Stimulated activated CD4-positive, alpha-beta T cell treated with anti-CD3 and anti-CD28 coated beads, Interleukin-12 subunit alpha, Interleukin-12 subunit beta, amount 100 ng/mL, for 4 hours (primary cell): Measurements from ENCODE around the gene EN2.
"Not testable (repeated sequence)": the region's sequence is repeated elsewhere in the genome, so short reads cannot be mapped to it uniquely, and the experiment has no call there.

Source experiments
- DNase-seq: peaks from one replicate; pipeline ENCODE4 v3.0.0-alpha.2; 2020

EN2 gene

DNA sequence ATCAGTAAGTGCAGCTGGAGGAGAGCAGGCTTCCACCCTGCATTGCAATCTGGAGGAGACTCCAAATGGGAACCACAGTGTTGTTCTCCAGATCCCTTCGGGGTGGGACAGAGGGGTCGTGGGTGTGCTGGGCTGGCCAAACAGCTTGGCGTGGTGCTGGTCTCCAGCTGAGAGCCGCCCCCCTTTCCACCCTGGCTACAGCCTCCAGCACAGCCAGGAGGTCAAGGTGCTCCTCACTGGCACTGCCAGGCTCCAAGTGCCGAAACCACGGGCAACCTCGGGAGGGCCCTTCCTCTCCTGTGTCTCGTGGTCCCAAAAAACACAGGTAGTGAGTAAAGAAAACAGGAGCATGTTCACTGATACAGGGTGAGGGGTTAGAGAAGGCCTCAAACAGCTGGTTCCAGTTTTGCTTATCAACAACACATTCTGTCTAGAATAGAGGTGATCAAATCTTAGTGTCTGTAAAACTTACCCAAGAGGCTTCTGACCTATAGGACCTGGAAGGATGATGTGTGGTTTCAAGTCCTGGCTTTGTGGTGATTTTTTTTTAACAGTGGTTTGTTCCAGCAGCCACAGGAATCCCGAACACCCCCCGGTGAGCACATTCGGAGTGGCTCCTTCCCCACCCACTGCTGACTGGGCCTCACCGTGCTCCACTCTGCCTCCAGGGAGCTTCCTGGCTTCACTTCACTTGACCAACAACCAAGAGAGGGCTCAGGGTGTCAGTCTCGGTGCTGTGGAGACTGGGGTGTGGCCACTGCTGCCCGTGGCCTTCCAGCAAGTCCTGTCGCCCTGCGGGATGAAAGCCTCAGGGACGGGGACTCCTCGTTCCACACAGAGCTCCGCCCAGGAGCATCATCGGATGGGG is 31.2 kb upstream of the EN2 start:
- DNase-seq, result no peak

- no peak for DNase-seq
Observed at GRCh38 chr7:155427411-155428038, 30.4 kb upstream of the EN2 start.

- DNase-seq, result no peak
Observed at GRCh38 chr7:155428171-155428834, 29.6 kb upstream of the EN2 start.

DNA sequence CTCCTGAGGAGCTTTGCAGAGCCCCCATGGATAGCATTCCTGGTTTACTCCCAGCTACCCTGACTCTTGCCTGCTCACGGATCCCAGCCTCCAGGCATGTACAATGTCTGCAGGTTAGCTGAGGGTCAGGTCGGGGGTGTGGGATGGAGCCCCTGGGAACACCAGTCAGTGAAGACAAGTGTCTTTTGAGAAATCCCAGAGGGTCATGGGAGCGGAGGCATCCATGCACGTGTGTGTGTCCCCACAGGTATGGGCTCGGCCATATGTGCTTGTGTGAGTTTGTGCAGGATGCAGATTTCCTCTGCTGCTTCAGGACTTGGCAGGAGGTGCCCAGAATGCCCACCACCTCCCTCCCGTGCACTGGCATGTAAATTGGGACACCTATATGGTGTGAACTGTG is 28.3 kb upstream of the EN2 start:
- DNase-seq, result no peak

DNA sequence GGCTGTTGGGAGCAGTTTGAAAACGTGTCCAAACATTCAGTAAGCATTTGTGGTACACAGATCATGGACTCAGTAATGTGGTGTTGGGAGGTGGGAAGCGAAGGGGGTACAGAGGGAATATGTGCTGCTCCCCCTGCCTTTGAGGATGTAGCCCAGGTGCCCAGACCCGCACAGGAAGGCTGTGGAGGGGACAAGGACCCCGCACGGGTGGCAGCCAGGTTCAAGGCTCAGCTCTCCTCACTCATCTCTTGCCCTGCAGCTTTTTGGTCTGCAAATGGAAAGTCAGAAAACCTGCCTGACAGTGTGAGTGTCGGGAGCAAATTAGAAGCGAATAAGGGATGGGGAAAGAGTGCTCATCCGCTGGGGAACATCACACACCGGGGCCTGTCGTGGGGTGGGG is 27.3 kb upstream of the EN2 start:
- DNase-seq, result no peak

GRCh38 chr7:155431231-155431630 is 26.7 kb upstream of the EN2 start:
- DNase-seq, result no peak

GRCh38 chr7:155431711-155432110 is 26.2 kb upstream of the EN2 start:
- no peak for DNase-seq

DNA sequence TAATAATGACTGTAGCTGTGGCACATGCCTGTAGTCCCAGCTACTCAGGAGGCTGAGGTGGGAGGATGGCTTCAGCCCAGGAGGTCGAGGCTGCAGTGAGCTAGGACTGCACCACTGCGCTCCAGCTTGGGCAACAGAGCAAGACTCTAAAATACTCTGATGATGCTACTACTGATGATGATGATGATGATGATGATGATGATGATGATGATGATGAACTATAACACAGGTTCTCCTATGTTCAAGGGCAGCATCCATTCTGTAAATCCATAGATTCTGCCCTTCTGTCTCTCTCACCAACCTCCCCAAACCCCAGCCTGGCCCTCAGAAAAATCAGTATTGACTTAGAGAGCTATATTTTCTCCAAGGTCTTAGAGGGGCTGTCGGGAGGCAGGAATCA is 22.8 kb upstream of the EN2 start:
- no peak for DNase-seq

- DNase-seq, result no peak
Observed at GRCh38 chr7:155437836-155438235, 20.1 kb upstream of the EN2 start.

- no peak for DNase-seq
Observed at GRCh38 chr7:155438777-155439176, 19.2 kb upstream of the EN2 start.

- DNase-seq, result no peak
Observed at GRCh38 chr7:155439311-155440017, 18.5 kb upstream of the EN2 start.

DNA sequence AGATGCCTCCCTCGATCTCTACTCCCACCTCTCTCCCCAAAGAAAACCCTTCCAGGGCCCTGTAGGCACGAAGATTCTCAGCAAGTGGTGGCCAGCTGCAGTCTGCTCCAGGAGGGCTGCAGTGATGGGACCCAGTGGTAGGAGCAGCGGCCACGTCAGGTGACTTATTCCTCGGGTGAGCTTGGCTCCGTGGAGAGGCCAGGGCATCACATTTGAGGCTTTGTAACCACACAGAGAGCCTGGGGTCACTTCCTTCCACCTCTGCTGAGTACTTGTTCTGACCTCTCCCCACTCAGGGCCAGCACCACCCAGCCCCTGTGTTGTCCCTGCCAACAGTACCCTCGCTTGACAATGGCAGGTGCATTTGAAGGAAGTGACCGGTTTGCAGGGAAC is 17.9 kb upstream of the EN2 start:
- no peak for DNase-seq

- DNase-seq, result no peak
Observed at GRCh38 chr7:155441856-155442255, 16.1 kb upstream of the EN2 start.

DNA sequence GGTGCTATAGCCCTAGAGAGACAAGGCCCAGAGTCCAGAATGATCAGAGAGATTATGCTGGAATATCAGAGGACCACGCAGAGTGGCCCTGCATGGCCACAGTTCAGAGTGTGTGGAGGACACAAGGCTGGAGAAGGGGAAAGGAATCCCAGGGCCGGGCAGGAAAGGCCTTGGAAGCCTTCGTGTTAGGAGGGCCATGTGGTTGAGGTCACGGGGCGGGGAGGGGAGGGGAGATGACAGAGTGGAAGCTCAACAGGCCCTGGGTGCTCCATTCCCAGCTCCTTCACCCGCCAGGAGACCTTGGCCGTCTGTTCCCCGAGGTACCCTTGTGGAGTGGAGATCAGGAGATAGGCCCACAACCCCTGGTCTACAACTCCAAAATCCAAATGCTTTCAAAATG is 13.2 kb upstream of the EN2 start:
- no peak for DNase-seq

DNA sequence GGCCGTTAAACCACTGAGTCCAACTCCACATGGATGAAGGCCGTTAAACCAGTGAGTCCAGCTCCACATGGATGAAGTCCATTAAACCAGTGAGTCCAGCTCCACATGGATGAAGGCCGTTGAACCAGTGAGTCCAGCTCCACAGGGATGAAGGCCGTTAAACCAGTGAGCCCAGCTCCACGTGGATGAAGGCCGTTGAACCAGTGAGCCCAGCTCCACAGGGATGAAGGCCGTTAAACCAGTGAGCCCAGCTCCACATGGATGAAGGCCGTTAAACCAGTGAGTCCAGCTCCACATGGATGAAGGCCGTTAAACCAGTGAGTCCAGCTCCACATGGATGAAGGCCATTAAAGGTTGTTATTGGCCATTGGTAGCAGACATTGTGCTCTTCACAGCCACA is 12.3 kb upstream of the EN2 start:
- DNase-seq, result not testable (repeated sequence)

DNA sequence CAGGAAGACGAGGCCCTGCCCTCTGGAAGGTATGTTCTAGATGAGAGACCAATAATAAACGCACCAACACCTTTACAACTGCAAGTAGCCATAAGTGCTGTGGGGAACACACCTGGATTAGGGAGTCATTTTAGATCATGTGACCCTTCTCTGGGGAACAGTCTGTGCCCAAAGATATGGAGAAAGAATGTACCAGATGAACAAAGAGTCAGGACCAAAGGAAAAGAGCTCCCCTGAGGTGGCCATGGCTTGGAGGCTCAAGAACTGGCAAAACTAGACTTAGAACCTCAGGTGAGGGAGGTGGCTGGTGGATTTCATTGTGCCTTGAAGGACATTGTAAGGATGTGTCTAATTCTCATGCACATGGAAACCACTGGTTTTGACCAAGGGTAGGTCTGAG is 10.3 kb upstream of the EN2 start:
- no peak for DNase-seq

DNA sequence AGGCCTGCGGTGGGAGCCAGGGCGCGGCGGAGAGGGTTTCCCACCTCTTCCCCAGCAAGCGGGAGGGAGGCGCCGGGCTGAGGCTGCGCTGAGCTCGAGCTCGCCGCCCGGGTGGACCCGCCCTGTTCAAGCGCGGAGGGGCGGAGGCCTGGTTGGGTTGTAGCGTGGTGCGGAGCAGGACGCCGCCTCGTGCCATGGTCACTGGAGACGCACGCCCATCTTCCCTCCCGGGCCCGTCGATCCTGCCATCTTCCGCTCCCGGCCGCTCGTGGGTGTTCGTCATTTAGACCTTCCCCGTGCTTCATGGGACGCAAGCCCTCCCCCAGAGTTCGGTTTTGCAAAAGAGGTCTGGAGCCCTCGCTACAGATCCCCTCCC is 9.3 kb upstream of the EN2 start:
- DNase-seq, result no peak

DNA sequence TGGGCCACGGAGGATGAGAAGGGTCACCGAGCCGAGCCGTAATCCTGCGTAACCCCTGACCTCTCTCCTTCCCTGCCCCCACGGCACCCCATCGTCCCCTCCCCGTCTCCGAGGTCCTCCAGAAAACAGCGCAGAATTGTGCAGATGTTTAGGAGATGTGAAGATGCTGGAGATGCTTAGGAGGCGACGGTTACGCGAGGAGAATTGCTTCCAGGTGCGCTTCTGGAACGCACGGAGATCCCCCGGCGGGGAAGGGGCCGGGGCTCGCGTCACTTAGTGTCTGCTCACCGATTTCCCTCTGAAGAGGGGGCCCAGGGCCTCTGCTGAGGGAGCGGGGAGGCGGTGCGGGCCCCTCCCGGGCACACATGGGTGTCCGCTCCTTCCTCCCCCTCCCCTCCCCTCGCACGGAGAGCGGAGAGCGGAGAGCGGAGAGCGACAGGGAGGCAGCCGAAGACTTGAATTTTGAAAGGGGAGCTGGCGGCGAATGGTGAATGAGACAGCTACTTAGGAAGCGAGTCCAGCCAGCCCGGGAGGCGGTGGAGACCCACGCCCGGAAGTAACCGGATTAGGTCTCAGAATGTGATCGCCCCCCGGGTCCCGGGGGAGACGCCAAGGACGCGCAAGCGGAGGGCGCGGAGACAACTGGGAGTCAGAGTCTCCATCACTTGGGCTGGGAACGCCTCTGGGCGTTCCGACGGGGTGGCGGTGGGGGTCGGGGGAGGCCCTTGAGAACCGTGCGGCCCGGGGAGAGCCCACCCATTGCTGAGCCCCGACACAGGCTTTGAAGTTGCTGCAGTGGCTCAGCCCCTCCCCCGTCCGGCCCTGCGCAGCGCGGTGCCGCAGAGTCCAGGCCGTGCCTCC is 8.7 kb upstream of the EN2 start:
- DNase-seq, result no peak

DNA sequence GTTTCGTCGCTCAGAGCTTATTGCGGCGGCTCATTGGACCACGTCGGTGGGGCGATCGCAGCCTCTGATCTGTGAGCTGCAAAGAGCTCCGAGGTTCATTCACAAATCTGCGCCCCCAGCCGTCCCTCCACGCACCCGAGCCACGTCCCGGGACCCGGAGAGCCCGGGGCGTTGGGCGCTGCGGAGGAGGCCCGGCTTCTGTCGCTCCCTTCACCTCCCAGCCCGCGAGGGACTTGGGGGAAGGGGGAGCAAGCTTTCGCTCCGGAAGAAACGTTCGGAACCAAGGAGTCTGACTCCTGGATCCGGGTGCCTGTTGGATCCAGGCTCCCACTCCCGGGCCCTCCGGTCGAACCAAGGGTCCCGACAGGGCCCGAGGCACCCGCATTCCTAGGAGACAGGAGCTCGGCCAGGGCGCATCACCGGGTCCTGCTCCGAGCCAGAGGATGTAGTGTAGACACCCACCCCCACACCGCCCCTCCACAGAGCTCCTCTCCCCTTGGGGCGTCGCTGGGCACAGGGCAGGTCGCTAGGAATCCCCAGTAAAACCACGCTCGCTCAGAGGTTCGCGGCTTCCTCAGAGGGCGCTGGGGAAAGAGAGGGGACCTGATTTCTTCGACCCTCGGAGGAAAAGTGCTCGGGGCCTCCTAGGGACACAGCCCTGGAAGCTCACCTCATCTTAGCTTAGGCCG is 7.9 kb upstream of the EN2 start:
- DNase-seq, result no peak

- no peak for DNase-seq
Observed at GRCh38 chr7:155450558-155450969, 7.4 kb upstream of the EN2 start.

DNA sequence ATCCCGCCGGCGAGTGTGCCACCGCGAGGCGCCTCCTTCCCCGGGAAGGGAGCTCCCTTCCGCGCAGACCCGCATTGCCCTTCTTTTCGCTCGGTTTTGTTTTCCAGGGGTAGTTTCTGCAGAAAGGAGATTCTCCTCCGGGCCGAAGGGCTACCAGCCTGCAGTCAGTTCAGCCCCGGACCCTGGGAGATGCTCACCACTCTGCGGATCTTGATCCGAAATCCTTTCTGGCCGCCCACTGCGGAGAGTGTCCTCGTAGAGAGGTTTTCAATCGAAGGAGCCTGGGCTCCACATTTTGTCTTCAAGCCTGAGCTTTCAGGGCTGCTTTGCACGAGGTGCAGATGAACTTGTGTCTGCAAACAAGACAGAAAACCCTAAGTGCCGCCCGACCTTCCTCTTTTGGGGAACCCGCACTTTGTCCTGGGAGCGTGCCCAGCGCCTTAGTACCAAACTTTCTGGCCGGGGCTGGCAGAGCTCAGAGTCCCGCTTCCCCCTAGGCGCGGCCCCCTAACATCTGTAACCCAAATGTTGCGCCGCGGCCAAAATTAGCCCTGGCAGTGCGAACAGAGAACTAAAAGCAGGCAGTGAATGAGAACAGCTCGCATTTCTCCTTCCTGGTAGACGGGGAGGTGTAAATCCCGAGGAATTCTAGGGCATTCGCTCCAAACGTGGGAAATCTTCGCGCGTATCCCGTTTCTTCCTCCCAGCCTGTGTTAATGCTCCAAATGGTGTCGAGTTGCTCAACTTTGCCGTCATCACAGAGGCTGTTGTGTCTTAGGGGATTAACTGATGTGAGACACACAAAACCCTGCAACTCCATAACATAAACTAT is 6.7 kb upstream of the EN2 start:
- no peak for DNase-seq
